Motor neuron (in vitro differentiated cells): ENCODE results near the gene TMEM132D. TPM values are rescaled to one million over a fixed set of nuclear protein-coding genes. Genes with fewer than 3 reads are reported as not detected.

Experiments
- ATAC-seq, 8 experiments: fragments of 200-7000 bp; cut with Tn5 transposase; replicated peaks in 6 of 8; 2 replicates each; pipeline ENCODE4 v1.8.0; 2021; ENCODE audit warnings: mild to moderate bottlenecking in 8 of 8, moderate library complexity in 8 of 8
- H3K27ac ChIP-seq, 2 donors: fragments of 250-450 bp; sonication (Bioruptor Pico); 2 replicates each; pipeline ENCODE4 v1.9.0; 2021; ENCODE audit warnings: antibody characterized with exemption in 2 of 2, mild to moderate bottlenecking in 2 of 2, moderate library complexity in 1 of 2
- H3K4me1 ChIP-seq, 2 donors: fragments of 250-450 bp; sonication (Bioruptor Pico); replicated peaks in 1 of 2; 2 replicates each; pipeline ENCODE4 v1.6.1; 2021; ENCODE audit warnings: antibody characterized with exemption in 2 of 2, mild to moderate bottlenecking in 2 of 2, moderate library complexity in 1 of 2
- H3K4me3 ChIP-seq, 5 donors: fragments of 250-450 bp; sonication (Bioruptor Pico); 2 replicates each; pipeline ENCODE4 v1.9.0; 2021; ENCODE audit warnings: antibody characterized with exemption in 5 of 5, mild to moderate bottlenecking in 5 of 5, moderate library complexity in 4 of 5
- WGBS, 10 experiments: fragments of 450-650 bp; shearing (Covaris generic); methylation state at CpG; one replicate each; pipeline ENCODE4 v1.0.0; 2022; 5-methylcytosine and 5-hydroxymethylcytosine counted together
- in situ Hi-C, 9 experiments: fragments of 400-800 bp; cut with MboI; loops; one replicate each; pipeline ENCODE4 v1.15.0; 2021; ENCODE audit warnings: low sequenced_read_pairs in 9 of 9, low pct_unique_long_range_greater_than_20kb in 2 of 9; ENCODE audit not compliant: unreplicated experiment in 9 of 9
- total RNA-seq, 8 experiments: library from RNA; unstranded; fragments of 300-600 nt; gene quantifications; 2 replicates each; pipeline versions ENCODE4 v1.2.3 to v1.2.4, GENCODE V29; 2022

TMEM132D gene
- total RNA-seq, 8 experiments from 2014 or later = 0.17 to 5.7 (median 1.5) TPM; not detected in 1

GRCh38 chr12:129790930-129791329 is 112.9 kb downstream of the TMEM132D start:
- in situ Hi-C loops = no loop called here
- peak in 1 of 8 experiments; percentile 31 for ATAC-seq
- Histone ChIP-seq H3K4me1 (no peaks in the 10 kb centered on the region), H3K27ac (no peak overlapping the region), H3K4me3 (no peak overlapping the region)

GRCh38 chr12:129790331-129790730 is 113.5 kb downstream of the TMEM132D start:
- H3K4me1 ChIP-seq = no peaks in the 10 kb centered on the region
- H3K27ac ChIP-seq = no peak overlapping the region
- ATAC-seq = no peak
- WGBS, 10 experiments = 50 to 73% methylated on average over 1 to 2 of the region's 6 CpGs; no CpG with 5 or more reads in 8 of the 10 experiments
- no peak overlapping the region for H3K4me3 ChIP-seq
- in situ Hi-C loops = no loop called here

DNA sequence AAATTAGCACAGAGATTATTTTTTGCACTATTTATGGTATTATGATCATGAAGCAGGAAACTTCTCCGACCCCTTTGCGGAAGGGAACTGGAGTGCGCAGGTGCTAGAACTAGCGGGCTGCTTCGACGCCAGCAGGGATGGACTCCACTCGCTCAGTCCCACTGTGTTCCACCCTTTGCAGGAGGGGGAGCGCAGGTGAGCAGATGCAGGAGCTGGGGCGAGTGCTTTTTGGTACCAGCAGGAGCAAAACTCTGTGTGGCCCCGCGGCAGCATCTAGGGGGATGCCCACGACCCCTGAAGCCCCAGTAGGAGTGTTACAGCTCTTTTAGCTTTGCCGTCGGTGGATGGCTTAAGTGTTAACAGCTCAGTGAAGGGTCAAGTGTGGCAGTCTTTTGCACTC is 113.9 kb downstream of the TMEM132D start:
- in situ Hi-C loops = no loop called here
- H3K27ac ChIP-seq = no peak overlapping the region
- H3K4me3 ChIP-seq = no peak overlapping the region
- ATAC-seq = no peak
- no peaks in the 10 kb centered on the region for H3K4me1 ChIP-seq
- WGBS, 10 experiments = 39 to 100% (median 81%) methylated on average over 1 to 6 of the region's 14 CpGs; no CpG with 5 or more reads in 3 of the 10 experiments

- Histone ChIP-seq H3K27ac (no peak overlapping the region), H3K4me1 (no peaks in the 10 kb centered on the region), H3K4me3 (no peak overlapping the region)
- peak in 2 of 8 experiments; percentile 87 to 91 for ATAC-seq
- in situ Hi-C loops = no loop called here
- 4 to 78% (median 35%) methylated on average over 1 to 9 of the region's 9 CpGs for whole genome bisulfite sequencing, 10 experiments
Observed at GRCh38 chr12:129788506-129789084, 115.2 kb downstream of the TMEM132D start.

- in situ Hi-C loops = no loop called here
- 40 to 100% (median 67%) methylated on average over 1 to 8 of the region's 12 CpGs; no CpG with 5 or more reads in 5 of the 10 experiments for WGBS, 10 experiments
- no peak for ATAC-seq
- Histone ChIP-seq H3K27ac (no peak overlapping the region), H3K4me1 (no peaks in the 10 kb centered on the region), H3K4me3 (no peak overlapping the region)
Observed at GRCh38 chr12:129779989-129780388, 123.8 kb downstream of the TMEM132D start.

DNA sequence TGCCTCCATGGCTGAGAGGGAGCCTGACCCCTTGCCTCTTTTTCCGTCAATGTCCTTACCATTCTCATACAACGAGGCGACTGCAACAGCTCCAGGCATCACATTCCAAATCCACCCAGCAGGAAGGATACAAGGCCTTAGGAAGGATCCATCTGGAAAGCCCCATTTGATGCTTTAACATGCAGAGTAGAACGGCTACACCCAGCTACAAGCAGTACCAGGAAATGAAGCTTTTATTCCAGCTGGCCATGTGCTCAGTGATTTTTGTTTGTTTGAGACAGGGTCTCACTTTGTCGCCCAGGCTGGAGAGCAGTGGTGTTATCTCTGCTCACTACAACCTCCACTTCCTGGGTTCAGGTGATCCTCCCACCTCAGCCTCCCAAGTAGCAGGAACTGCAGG is 124.8 kb downstream of the TMEM132D start:
- in situ Hi-C loops = no loop called here
- H3K4me1 ChIP-seq = no peaks in the 10 kb centered on the region
- 14 to 100% (median 65%) methylated on average over 1 to 5 of the region's 5 CpGs; no CpG with 5 or more reads in 3 of the 10 experiments for WGBS, 10 experiments
- no peak overlapping the region for H3K27ac ChIP-seq
- ATAC-seq = peak in 3 of 8 experiments; percentile 63 to 93 (median 85)
- no peak overlapping the region for H3K4me3 ChIP-seq

DNA sequence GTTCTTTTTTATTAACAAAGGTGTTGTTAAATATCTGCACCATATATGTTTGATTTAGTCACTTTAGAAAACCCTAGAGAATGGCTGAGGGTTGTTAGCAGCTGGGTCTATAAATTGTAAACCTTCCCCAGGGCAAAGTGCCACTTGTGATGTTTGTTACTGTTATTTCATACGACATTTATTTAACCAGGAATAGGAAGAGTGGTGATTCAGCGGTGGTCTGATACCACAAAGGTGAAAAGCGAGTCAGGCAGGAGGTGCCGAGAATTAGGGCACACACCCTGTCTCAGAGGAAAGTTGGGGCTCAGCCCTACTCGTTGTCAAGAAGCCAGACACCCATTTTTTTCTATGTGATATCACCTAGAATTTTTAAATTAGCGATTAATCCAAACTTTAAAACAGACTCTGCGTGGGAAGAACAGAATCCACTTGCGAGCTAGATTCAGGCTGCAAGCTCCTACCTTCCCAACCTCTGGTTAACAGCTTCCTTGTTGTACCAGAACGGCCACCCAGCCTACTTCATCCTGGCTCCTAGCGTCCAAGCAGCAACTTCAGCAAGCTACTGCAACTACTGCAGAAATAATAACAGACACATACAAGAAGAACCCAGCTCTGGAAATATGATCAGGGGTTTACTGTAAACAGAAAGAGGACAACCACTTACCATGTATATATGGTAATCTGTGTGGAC is 126.7 kb downstream of the TMEM132D start:
- no peak for ATAC-seq
- no peak overlapping the region for H3K4me3 ChIP-seq
- H3K4me1 ChIP-seq = no peaks in the 10 kb centered on the region
- no peak overlapping the region for H3K27ac ChIP-seq
- WGBS, 10 experiments = 19 to 100% (median 39%) methylated on average over 1 to 9 of the region's 10 CpGs; no CpG with 5 or more reads in 1 of the 10 experiments
- in situ Hi-C loops = no loop called here

DNA sequence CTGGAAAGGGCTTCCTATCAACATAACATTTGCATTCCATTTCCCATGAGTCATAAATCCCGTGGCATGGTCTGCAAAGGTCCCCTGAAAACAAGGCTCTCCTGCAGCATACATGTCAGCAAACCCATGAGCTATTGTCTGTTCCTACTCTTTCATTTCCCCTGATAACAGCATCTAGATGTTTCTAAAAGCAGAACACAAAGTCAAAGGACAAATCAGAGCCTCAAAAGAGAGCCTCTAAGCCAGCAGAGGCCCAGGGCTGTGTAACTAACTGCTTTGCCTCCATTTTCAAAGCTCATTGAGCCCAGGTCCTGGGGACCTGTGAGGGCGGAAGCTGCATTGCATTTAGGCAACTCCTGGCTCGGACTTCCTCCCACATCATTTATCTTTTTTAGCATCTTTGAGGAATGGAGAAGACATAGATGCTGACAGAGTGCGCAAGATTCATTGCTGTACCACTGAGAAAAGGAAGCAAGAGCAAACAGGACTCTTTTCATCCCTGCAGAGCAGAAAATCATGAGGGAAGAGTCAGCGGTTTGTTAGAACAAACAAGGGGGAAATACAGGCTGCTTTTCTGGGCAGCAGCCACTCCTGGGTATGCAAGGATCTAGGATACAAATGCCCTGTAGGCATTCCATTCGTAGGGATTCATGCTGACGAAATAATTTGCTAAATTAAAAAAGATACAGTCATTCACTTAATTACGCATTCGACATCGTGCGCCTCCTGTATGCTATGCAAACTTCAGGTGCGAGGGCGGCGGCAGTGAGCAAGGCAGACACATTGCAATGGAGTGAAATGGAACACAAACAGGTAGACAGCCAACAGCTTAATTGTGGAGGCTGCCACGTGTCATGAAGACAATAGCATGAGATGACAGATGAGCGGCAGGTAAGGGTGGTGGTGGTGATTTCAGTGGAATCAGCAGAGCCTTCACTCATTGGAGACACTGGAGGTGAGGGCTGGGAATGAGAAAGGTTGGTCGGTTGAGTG is 131.0 kb downstream of the TMEM132D start:
- peak in 5 of 8 experiments; percentile 86 to 94 (median 88) for ATAC-seq
- in situ Hi-C loops = no loop called here
- Histone ChIP-seq H3K4me1 (no peaks in the 10 kb centered on the region), H3K27ac (no peak overlapping the region), H3K4me3 (no peak overlapping the region)
- 13 to 85% (median 52%) methylated on average over 4 to 16 of the region's 17 CpGs; no CpG with 5 or more reads in 1 of the 10 experiments for WGBS, 10 experiments

GRCh38 chr12:129771238-129771637 is 132.6 kb downstream of the TMEM132D start:
- H3K27ac ChIP-seq = no peak overlapping the region

GRCh38 chr12:129765719-129766118 is 138.1 kb downstream of the TMEM132D start:
- WGBS, 10 experiments = 18 to 79% (median 46%) methylated on average over 3 to 5 of the region's 5 CpGs; no CpG with 5 or more reads in 4 of the 10 experiments
- no peak for ATAC-seq
- in situ Hi-C loops = no loop called here
- H3K27ac ChIP-seq = no peak overlapping the region
- no peaks in the 10 kb centered on the region for H3K4me1 ChIP-seq
- no peak overlapping the region for H3K4me3 ChIP-seq

More at GRCh38 chr12:129771238-129771637, 132.6 kb downstream of the TMEM132D start:
- H3K4me1 ChIP-seq = no peaks in the 10 kb centered on the region
- ATAC-seq = no peak
- in situ Hi-C loops = no loop called here
- H3K4me3 ChIP-seq = no peak overlapping the region
- WGBS, 10 experiments = 0 to 100% (median 65%) methylated on average over 1 to 4 of the region's 4 CpGs; no CpG with 5 or more reads in 5 of the 10 experiments

DNA sequence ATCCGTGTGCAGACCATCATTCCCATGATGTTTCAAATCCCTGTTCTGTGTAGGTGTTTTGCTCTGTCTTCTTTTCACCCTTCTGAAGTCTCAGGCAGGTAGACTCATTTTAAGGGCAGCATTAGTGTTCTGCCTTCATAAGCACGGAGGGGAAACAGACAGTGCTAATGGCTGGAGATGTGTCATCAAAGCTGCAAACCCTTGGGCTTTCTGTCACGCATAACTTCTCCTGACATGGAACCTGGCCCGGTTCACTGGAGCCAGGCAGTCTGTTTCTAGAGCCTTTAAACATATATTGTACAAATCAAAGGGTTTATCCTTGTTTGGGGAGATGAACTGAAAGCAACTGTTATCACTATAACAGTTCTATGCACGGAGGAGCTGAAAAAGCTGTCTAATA is 141.4 kb downstream of the TMEM132D start:
- 21 to 100% (median 44%) methylated on average over 1 to 5 of the region's 5 CpGs for WGBS, 10 experiments
- Histone ChIP-seq H3K4me3 (no peak overlapping the region), H3K4me1 (no peaks in the 10 kb centered on the region), H3K27ac (no peak overlapping the region)
- peak in 2 of 8 experiments; percentile 46 to 69 for ATAC-seq
- in situ Hi-C loops = no loop called here

DNA sequence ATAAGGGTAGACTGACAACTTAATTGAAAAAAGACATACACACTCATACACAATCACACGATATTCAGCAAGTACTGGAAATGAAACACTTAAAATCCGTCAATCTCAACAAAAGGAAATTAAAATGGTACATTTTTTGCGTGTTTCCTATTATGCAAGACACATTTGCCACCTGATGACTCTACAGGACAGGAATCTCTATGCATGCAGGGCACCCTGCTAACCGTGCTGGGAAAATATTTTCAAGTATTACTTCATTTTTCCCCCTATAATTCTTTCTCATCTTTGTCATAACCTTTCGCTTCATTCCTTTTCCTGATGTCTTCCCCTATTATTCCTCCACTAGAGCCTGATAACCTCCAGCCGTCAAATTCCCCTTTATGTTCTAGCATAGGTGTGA is 150.2 kb downstream of the TMEM132D start:
- Histone ChIP-seq H3K27ac (no peak overlapping the region), H3K4me3 (no peak overlapping the region), H3K4me1 (no peaks in the 10 kb centered on the region)
- 5 to 94% (median 50%) methylated on average over 2 to 6 of the region's 6 CpGs for WGBS, 10 experiments
- in situ Hi-C loops = no loop called here
- peak in 2 of 8 experiments; percentile 23 to 31 for ATAC-seq

- in situ Hi-C loops = no loop called here
- 40 to 100% (median 97%) methylated on average over 1 to 2 of the region's 3 CpGs; no CpG with 5 or more reads in 6 of the 10 experiments for WGBS, 10 experiments
- Histone ChIP-seq H3K4me3 (no peak overlapping the region), H3K27ac (no peak overlapping the region), H3K4me1 (no peaks in the 10 kb centered on the region)
- ATAC-seq = no peak
Observed at GRCh38 chr12:129750421-129750820, 153.4 kb downstream of the TMEM132D start.
